Gastrocnemius medialis (tissue), 4 donors: ENCODE data around the gene PLA2G6. TPM values are rescaled to one million over a fixed set of nuclear protein-coding genes. Genes with fewer than 3 reads are reported as not detected.

Source experiments
- ATAC-seq, 2 donors: fragments of 150-250 bp; one replicate each; pipeline ENCODE4 v1.9.1; 2016
- DNase-seq, 2 donors: peaks; one replicate each; pipeline ENCODE4 v3.0.0-alpha.2; 2019
- H3K27ac ChIP-seq, 4 donors: fragments of 200-600 bp; sonication (generic); 1 replicate in 1 of 4; 2 replicates in 3 of 4; pipeline ENCODE4 v1.5.1; 2016 to 2018; ENCODE audit warnings: mild to moderate bottlenecking in 2 of 4, moderate library complexity in 1 of 4
- H3K27me3 ChIP-seq, 3 donors: fragments of 200-600 bp; sonication (generic) in 2 of 3; 1 replicate in 1 of 3; 2 replicates in 2 of 3; pipeline versions ENCODE4 v1.5.1 to v1.6.0; 2016 to 2019; ENCODE audit warnings: mild to moderate bottlenecking in 1 of 3, moderate library complexity in 1 of 3
- H3K36me3 ChIP-seq, 2 donors: fragments of 200-600 bp; sonication (generic) in 1 of 2; one replicate each; pipeline ENCODE4 v1.5.1; 2017 to 2018
- H3K4me1 ChIP-seq, 2 donors: fragments of 200-600 bp; sonication (generic) in 1 of 2; one replicate each; pipeline ENCODE4 v1.5.1; 2016 to 2017; ENCODE audit warnings: mild to moderate bottlenecking in 2 of 2
- H3K4me3 ChIP-seq, 4 donors: fragments of 200-600 bp; sonication (generic) in 3 of 4; 1 replicate in 1 of 4; 2 replicates in 3 of 4; pipeline ENCODE4 v1.5.1; 2016 to 2019; ENCODE audit warnings: mild to moderate bottlenecking in 2 of 4
- H3K9me3 ChIP-seq, 3 donors: fragments of 200-600 bp; sonication (generic) in 2 of 3; 1 replicate in 1 of 3; 2 replicates in 2 of 3; pipeline ENCODE4 v1.5.1; 2016 to 2019
- CTCF ChIP-seq, 5 experiments: fragments of 450-650 bp in 3 of 5; fragments of 200-600 bp in 2 of 5; sonication (generic) in 2 of 5; IDR thresholded peaks in 4 of 5; conservative IDR thresholded peaks in 1 of 5; 1 replicate in 4 of 5; 2 replicates in 1 of 5; pipeline ENCODE4 v1.5.1; 2016 to 2019; ENCODE audit warnings: antibody characterized with exemption in 5 of 5, mild to moderate bottlenecking in 3 of 5, moderate library complexity in 3 of 5
- POLR2A ChIP-seq, 2 donors: fragments of 450-650 bp; IDR thresholded peaks; one replicate each; pipeline ENCODE4 v1.6.1; 2017; ENCODE audit warnings: antibody characterized with exemption in 2 of 2, mild to moderate bottlenecking in 2 of 2, moderate library complexity in 2 of 2
- in situ Hi-C, 4 donors: fragments of 200-750 bp; cut with MboI; loops; one replicate each; pipeline versions ENCODE4 v1.15.0 to v1.8.0; 2017; ENCODE audit warnings: low sequenced_read_pairs in 4 of 4
- intact Hi-C: fragments of 100-400 bp; cut with DNase I; formaldehyde crosslinking; loops from one replicate; pipeline ENCODE4 v1.15.1; 2023; ENCODE audit warnings: low total_unique reads
- total RNA-seq, 4 donors: library from RNA; depleted of rRNA; stranded (reverse); fragments of >200 nt; gene quantifications; one replicate each; pipeline versions ENCODE4 v1.1.0 to v1.2.3, GENCODE V29; 2016

PLA2G6 gene
- total RNA-seq, 4 donors from 2014 or later, result 9.1 to 19.5 (median 12.1) TPM

GRCh38 chr22:38085501-38085900 is 96.1 kb downstream of the PLA2G6 start:
- DNase-seq, result no peak
- no peak for ATAC-seq
- H3K9me3 ChIP-seq, result no peaks in the 10 kb centered on the region
- no peak overlapping the region for H3K4me3 ChIP-seq
- in situ Hi-C loops, result no loop called here
- H3K27ac ChIP-seq, result no peak overlapping the region
- intact Hi-C loops, result no loop called here
- H3K27me3 ChIP-seq, result peaks cover 22 to 29% (median 23%) of the 10 kb centered on the region in 3 donors
- H3K36me3 ChIP-seq, result no peaks in the 10 kb centered on the region
- TF ChIP-seq POLR2A (IDR thresholded peaks at IDR 0.05), result no peak
- TF ChIP-seq CTCF (IDR thresholded peaks at IDR 0.05 in 4 of 5, conservative IDR thresholded peaks at IDR 0.05 in 1 of 5), result no peak
- peaks cover 11 to 15% of the 10 kb centered on the region in 2 donors for H3K4me1 ChIP-seq

GRCh38 chr22:38085056-38085455 is 96.6 kb downstream of the PLA2G6 start:
- Histone ChIP-seq H3K27me3 (peaks cover 22 to 29% (median 23%) of the 10 kb centered on the region in 3 donors), H3K4me1 (peaks cover 11 to 15% of the 10 kb centered on the region in 2 donors), H3K9me3 (no peaks in the 10 kb centered on the region), H3K36me3 (no peaks in the 10 kb centered on the region), H3K27ac (no peak overlapping the region), H3K4me3 (no peak overlapping the region)
- no peak for TF ChIP-seq CTCF (IDR thresholded peaks at IDR 0.05 in 4 of 5, conservative IDR thresholded peaks at IDR 0.05 in 1 of 5)
- TF ChIP-seq POLR2A (IDR thresholded peaks at IDR 0.05), result no peak
- DNase-seq, result no peak
- in situ Hi-C loops, result no loop called here
- no peak for ATAC-seq
- intact Hi-C loops, result no loop called here

- DNase-seq, result no peak
- peaks cover 22 to 27% (median 23%) of the 10 kb centered on the region in 3 donors for H3K27me3 ChIP-seq
These were observed 97.5 kb downstream of the PLA2G6 start, which contains the start of gene SLC16A8 for GRCh38 chr22:38083931-38084631. Gene SLC16A8, minus strand, starts transcription at chr22:38084184. Its CDS starts 1,311 bp downstream, at chr22:38082873.

GRCh38 chr22:38082986-38083710 is 98.5 kb downstream of the PLA2G6 start:
- Histone ChIP-seq H3K4me3 (no peak overlapping the region), H3K27me3 (peaks cover 15 to 20% (median 17%) of the 10 kb centered on the region in 3 donors), H3K9me3 (no peaks in the 10 kb centered on the region), H3K27ac (no peak overlapping the region), H3K36me3 (no peaks in the 10 kb centered on the region), H3K4me1 (peaks cover 11 to 15% of the 10 kb centered on the region in 2 donors)
- no peak for ATAC-seq
- in situ Hi-C loops, result no loop called here
- intact Hi-C loops, result no loop called here
- TF ChIP-seq CTCF (IDR thresholded peaks at IDR 0.05 in 4 of 5, conservative IDR thresholded peaks at IDR 0.05 in 1 of 5) (no peak), POLR2A (IDR thresholded peaks at IDR 0.05) (no peak)
- no peak for DNase-seq

More at GRCh38 chr22:38083931-38084631, 97.5 kb downstream of the PLA2G6 start, which contains the start of gene SLC16A8:
- H3K9me3 ChIP-seq, result no peaks in the 10 kb centered on the region
- TF ChIP-seq POLR2A (IDR thresholded peaks at IDR 0.05), result no peak
- no peak for TF ChIP-seq CTCF (IDR thresholded peaks at IDR 0.05 in 4 of 5, conservative IDR thresholded peaks at IDR 0.05 in 1 of 5)
- no peak within 1 kb of the TSS for H3K27ac ChIP-seq
- no peak for ATAC-seq
- intact Hi-C loops, result no loop called here
- no peak within 1 kb of the TSS for H3K4me3 ChIP-seq
- H3K36me3 ChIP-seq, result no peaks in the 10 kb centered on the region
- H3K4me1 ChIP-seq, result peaks cover 11 to 15% of the 10 kb centered on the region in 2 donors
- in situ Hi-C loops, result no loop called here
